ENCODE measurements around the gene KANSL1.
A peak's percentile ranks its signal among the peaks of the same experiment; 100 is the strongest.

Gene KANSL1

DNA sequence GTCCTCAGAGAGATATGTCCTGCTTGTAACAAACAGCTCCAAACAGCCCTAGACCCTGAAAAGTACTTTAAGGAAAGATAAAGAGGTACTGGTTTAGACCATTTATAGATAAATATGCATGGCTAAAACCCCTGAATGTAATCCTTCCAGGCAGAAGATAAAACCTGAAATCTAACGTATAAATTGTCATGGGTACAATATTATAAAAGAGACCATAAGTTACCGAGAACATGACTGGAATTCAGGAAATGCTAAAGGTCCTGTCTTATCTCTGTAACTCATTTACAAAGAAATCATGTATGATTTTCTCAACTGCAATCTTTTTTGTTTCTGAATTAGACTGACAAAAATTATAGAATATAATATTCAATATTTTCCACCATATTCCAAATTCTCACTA is 9.2 kb upstream of the KANSL1 start:
- no peak for DNase-seq (ENCODE audit: low read depth)
- no peak for TF ChIP-seq CTCF (IDR thresholded peaks at IDR 0.05; ENCODE audit: low read length, missing control alignments)
- H3K4me3 ChIP-seq (replicated peaks; ENCODE audit: low read depth, low read length): no peak overlapping the region

DNA sequence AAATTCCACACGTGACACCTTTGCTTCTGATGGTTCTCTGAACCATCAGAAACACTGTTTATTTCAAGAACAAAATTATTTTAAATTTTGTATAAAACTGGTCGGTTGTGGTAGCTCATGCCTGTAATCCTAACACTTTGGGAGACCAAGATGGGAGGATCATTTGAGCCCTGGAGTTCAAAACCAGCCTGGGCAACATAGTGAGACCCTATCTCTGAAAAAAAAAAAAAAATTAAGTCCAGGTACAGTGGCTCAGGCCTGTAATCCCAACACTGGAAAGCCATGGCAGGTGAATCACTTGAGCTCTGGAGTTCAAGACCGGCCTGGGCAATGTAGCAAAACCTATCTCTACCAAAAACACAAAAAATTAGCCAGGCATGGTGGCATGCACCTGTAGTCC is 8.3 kb upstream of the KANSL1 start:
- H3K4me3 ChIP-seq (replicated peaks; ENCODE audit: low read depth, low read length): no peak overlapping the region
- no peak for TF ChIP-seq CTCF (IDR thresholded peaks at IDR 0.05; ENCODE audit: low read length, missing control alignments)
- no peak for DNase-seq (ENCODE audit: low read depth)

- TF ChIP-seq CTCF (IDR thresholded peaks at IDR 0.05; ENCODE audit: low read length, missing control alignments): no peak
- no peak for DNase-seq (ENCODE audit: low read depth)
- H3K4me3 ChIP-seq (replicated peaks; ENCODE audit: low read depth, low read length): no peak overlapping the region
Measured at GRCh38 chr17:46200197-46200596, 7.0 kb upstream of the KANSL1 start.

- no peak for TF ChIP-seq CTCF (IDR thresholded peaks at IDR 0.05; ENCODE audit: low read length, missing control alignments)
- DNase-seq (ENCODE audit: low read depth): no peak
- no peak overlapping the region for H3K4me3 ChIP-seq (replicated peaks; ENCODE audit: low read depth, low read length)
Measured at GRCh38 chr17:46199379-46199778, 6.2 kb upstream of the KANSL1 start.

DNA sequence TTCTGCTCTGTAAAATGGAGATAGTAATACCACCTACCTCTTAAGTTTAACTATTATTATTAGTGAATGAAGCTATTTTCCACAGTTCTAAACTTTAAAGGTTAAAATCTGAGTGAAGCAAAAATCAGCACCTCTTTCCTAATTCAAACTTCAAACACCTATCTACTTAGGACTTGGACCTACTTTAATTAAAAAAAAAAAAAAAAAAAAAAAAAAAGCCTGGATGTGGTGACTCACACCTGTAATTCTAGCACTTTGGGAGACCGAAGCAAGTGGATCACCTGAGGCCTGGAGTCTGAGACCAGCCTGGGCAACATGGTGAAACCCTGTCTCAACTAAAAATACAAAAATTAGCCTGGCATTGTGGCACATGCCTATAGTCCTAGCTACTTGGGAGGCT is 5.0 kb upstream of the KANSL1 start:
- TF ChIP-seq CTCF (IDR thresholded peaks at IDR 0.05; ENCODE audit: low read length, missing control alignments): no peak
- H3K4me3 ChIP-seq (replicated peaks; ENCODE audit: low read depth, low read length): no peak overlapping the region
- DNase-seq (ENCODE audit: low read depth): no peak

GRCh38 chr17:46197530-46197929 is 4.3 kb upstream of the KANSL1 start:
- no peak for TF ChIP-seq CTCF (IDR thresholded peaks at IDR 0.05; ENCODE audit: low read length, missing control alignments)
- no peak for DNase-seq (ENCODE audit: low read depth)

DNA sequence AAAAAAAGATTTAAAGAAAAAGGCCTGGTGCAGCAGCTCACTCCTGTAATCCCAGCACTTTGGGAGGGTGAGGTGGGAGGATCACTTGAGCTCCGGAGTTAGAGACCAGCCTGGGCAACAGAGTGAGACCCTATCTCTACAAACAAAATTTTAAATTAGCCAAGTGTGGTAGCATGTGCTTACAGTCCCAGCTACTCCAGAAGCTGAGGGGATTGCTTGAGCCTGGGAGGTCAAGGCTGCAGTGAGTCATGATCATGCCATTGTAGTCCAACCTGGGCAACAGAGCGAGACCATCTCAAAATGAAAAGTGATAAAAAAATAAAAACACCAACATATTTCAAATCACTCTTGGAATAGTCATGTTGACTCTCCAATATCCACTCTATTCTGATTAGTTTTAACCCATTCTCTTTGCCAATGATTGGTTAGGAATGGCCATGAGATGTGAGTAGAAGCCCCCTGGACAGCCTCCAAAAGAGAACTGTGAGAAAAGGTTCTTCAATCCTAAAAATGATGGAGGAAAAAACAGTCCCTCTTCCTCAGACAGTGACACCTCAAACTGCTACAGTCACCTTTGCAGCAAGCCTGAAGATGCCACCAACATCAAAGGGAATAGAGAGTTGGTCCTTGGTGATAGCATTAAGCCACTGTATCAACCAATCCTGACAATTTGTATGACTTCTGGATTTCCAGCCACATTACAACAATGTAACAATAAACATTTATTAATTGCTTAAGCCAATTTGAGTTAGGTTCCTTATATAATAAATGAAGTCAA is 2.9 kb upstream of the KANSL1 start:
- peak; percentile 30 for DNase-seq (ENCODE audit: low read depth)
- H3K4me3 ChIP-seq (replicated peaks; ENCODE audit: low read depth, low read length): no peak overlapping the region
- TF ChIP-seq CTCF (IDR thresholded peaks at IDR 0.05; ENCODE audit: low read length, missing control alignments): no peak

More at GRCh38 chr17:46197530-46197929, 4.3 kb upstream of the KANSL1 start:
- H3K4me3 ChIP-seq (replicated peaks; ENCODE audit: low read depth, low read length): no peak overlapping the region
